K562 (cell line): ENCODE results near the gene COPG2. TPM values are rescaled to one million over a fixed set of nuclear protein-coding genes. Genes with fewer than 3 reads are reported as not detected.

Experiments
- ATAC-seq: fragments of 200-7000 bp; cut with Tn5 transposase; 3 replicates; pipeline ENCODE4 v1.9.1; 2020; ENCODE audit warnings: moderate library complexity
- BruUV-seq: library from RNA; stranded (reverse); fragments of 400-500 nt; replicated peaks from 2 replicates; lab custom pipeline; 2021; lab: Mats Ljungman, UMichigan
- CTCF ChIA-PET: fragments of 300-600 bp; formaldehyde crosslinking; extraction: SDS; loops from one replicate; lab custom pipeline; 2021; ENCODE audit warnings: low intra/inter-chr PET ratio; lab: Yijun Ruan, JAX
- POLR2A ChIA-PET: fragments of 300-600, 350-650 bp; sonication (Branson Sonifier 250); formaldehyde crosslinking; extraction: SDS; loops from one replicate; lab custom pipeline; 2021; ENCODE audit warnings: antibody characterized with exemption, inconsistent platforms; lab: Yijun Ruan, JAX
- DNase-seq, 4 experiments: peaks; one replicate each; pipeline versions ENCODE4 v3.0.0 to v3.0.0-alpha.2; 2011 to 2018; ENCODE audit warnings: low spot score in 3 of 4, mixed read lengths in 3 of 4; ENCODE audit errors: extremely low read depth in 1 of 4
- FAIRE-seq: peaks from 2 replicates; lab custom pipeline; 2011; peaks lifted over from hg19 to GRCh38; lab: Jason Lieb, UNC
- H2AFZ ChIP-seq: 2 replicates; pipeline ENCODE4 v1.6.0; 2011; ENCODE audit warnings: low read depth, low read length, control low read depth, inconsistent platforms
- H3K27ac ChIP-seq: fragments of 200-600 bp; 3 replicates; pipeline ENCODE4 v1.8.0; 2011; ENCODE audit warnings: low read depth, mild to moderate bottlenecking, control low read depth, inconsistent platforms, low read length, moderate library complexity, mixed read lengths; ENCODE audit errors: extremely low read depth
- H3K27me3 ChIP-seq, 2 experiments: fragments of 300-600 bp in 1 of 2; 2 replicates in 1 of 2; 3 replicates in 1 of 2; pipeline versions ENCODE4 v1.6.0 to v1.8.0; 2011; ENCODE audit warnings: inconsistent platforms in 2 of 2, low read length in 2 of 2, mild to moderate bottlenecking in 1 of 2, mixed read lengths in 1 of 2, moderate library complexity in 1 of 2; ENCODE audit not compliant: control insufficient read depth in 2 of 2, insufficient read depth in 2 of 2
- H3K36me3 ChIP-seq: fragments of 300-600 bp; 3 replicates; pipeline ENCODE4 v1.8.0; 2011; ENCODE audit warnings: mild to moderate bottlenecking, low read length, inconsistent platforms; ENCODE audit not compliant: control insufficient read depth, insufficient read depth
- H3K4me1 ChIP-seq, 2 experiments: fragments of 200-600 bp in 1 of 2; replicated peaks in 1 of 2; 2 replicates in 1 of 2; 3 replicates in 1 of 2; pipeline versions ENCODE4 v1.5.1 to v1.8.0; 2011; ENCODE audit warnings: inconsistent platforms in 2 of 2, low read length in 2 of 2, mild to moderate bottlenecking in 1 of 2, mixed read lengths in 1 of 2, moderate library complexity in 1 of 2; ENCODE audit not compliant: control insufficient read depth in 2 of 2, insufficient read depth in 2 of 2
- H3K4me2 ChIP-seq: 2 replicates; pipeline ENCODE4 v1.6.1; 2011; ENCODE audit warnings: low read length, control low read depth, inconsistent platforms, mixed read lengths; ENCODE audit not compliant: insufficient read depth
- H3K4me3 ChIP-seq: fragments of 200-600 bp; sonication (generic), shearing (Covaris generic); 2 replicates; pipeline ENCODE4 v1.5.1; 2016; ENCODE audit warnings: control low read depth, inconsistent platforms
- H3K79me2 ChIP-seq: fragments of 200-600 bp; 3 replicates; pipeline ENCODE4 v1.8.0; 2011; ENCODE audit warnings: low read length, inconsistent platforms; ENCODE audit not compliant: control insufficient read depth, insufficient read depth
- H3K9ac ChIP-seq, 2 experiments: 2 replicates each; pipeline versions ENCODE4 v1.6.0 to v1.6.1; 2011; ENCODE audit warnings: low read depth in 2 of 2, low read length in 2 of 2, control low read depth in 1 of 2, inconsistent platforms in 1 of 2, mild to moderate bottlenecking in 1 of 2, mixed read lengths in 1 of 2; ENCODE audit not compliant: insufficient read depth in 1 of 2
- H3K9me1 ChIP-seq: one replicate; pipeline ENCODE4 v1.6.0; 2011; ENCODE audit warnings: inconsistent platforms, mild to moderate bottlenecking, low read length, moderate library complexity; ENCODE audit not compliant: control insufficient read depth, insufficient read depth
- H3K9me3 ChIP-seq: replicated peaks from 2 replicates; pipeline ENCODE4 v1.5.1; 2011; ENCODE audit warnings: low read depth, low read length, inconsistent platforms; ENCODE audit not compliant: control insufficient read depth, insufficient read depth
- H4K20me1 ChIP-seq: replicated peaks from 2 replicates; pipeline ENCODE4 v1.6.1; 2011; ENCODE audit warnings: low read length, inconsistent platforms, mixed read lengths; ENCODE audit not compliant: control insufficient read depth, insufficient read depth
- MAFG ChIP-seq: fragments of 450-650 bp; conservative IDR thresholded peaks from 2 replicates; pipeline ENCODE4 v1.6.1; 2016; ENCODE audit warnings: missing genetic modification characterization, missing compliant biosample characterization
- MEIS2 ChIP-seq: fragments of 450-650 bp; IDR thresholded peaks from 2 replicates; pipeline ENCODE4 v1.6.1; 2014; ENCODE audit warnings: mild to moderate bottlenecking; ENCODE audit not compliant: partially characterized antibody
- MNT ChIP-seq, 2 experiments: fragments of 450-650 bp; conservative IDR thresholded peaks; 2 replicates each; pipeline ENCODE4 v1.6.1; 2017; ENCODE audit warnings: mild to moderate bottlenecking in 2 of 2, moderate library complexity in 2 of 2
- NR0B1 ChIP-seq: fragments of 450-650 bp; IDR thresholded peaks from one replicate; pipeline ENCODE4 v1.6.1; 2018; ENCODE audit warnings: mild to moderate bottlenecking, moderate library complexity; ENCODE audit not compliant: partially characterized antibody
- PRPF4 ChIP-seq: fragments of 200-400 bp; formaldehyde crosslinking; IDR thresholded peaks from one replicate; pipeline ENCODE4 v1.6.1; 2017; ENCODE audit warnings: low read length, low read depth, mild to moderate bottlenecking; ENCODE audit not compliant: insufficient read depth, poor library complexity, severe bottlenecking
- RCOR1 ChIP-seq, 2 experiments: IDR thresholded peaks; 2 replicates each; pipeline ENCODE4 v1.6.1; 2012; ENCODE audit warnings: low read depth in 2 of 2, low read length in 2 of 2, borderline replicate concordance in 1 of 2, improper control_type of control experiment in 1 of 2
- RFX1 ChIP-seq: fragments of 450-650 bp; IDR thresholded peaks from 2 replicates; pipeline ENCODE4 v1.6.1; 2016; ENCODE audit warnings: mild to moderate bottlenecking, moderate library complexity
- SP1 ChIP-seq: sonication (generic); formaldehyde crosslinking; IDR thresholded peaks from 2 replicates; pipeline ENCODE4 v1.8.1; 2022; ENCODE audit warnings: mild to moderate bottlenecking, missing genetic modification reagents
- TAL1 ChIP-seq: fragments of 450-650 bp; IDR thresholded peaks from 2 replicates; pipeline ENCODE4 v1.6.1; 2016; ENCODE audit warnings: mild to moderate bottlenecking
- TFAP4 ChIP-seq: sonication (generic); formaldehyde crosslinking; IDR thresholded peaks from 2 replicates; pipeline ENCODE4 v1.8.0; 2022; ENCODE audit warnings: missing genetic modification reagents, mild to moderate bottlenecking, moderate library complexity, borderline replicate concordance
- ZBED1 ChIP-seq: IDR thresholded peaks from 2 replicates; pipeline ENCODE4 v1.6.1; 2014
- ZNF232 ChIP-seq: sonication (generic); formaldehyde crosslinking; IDR thresholded peaks from 2 replicates; pipeline ENCODE4 v1.8.0; 2022; ENCODE audit warnings: mild to moderate bottlenecking, missing genetic modification reagents
- WGBS: fragments of 100-300 bp; shearing (Covaris generic); methylation state at CpG from one replicate; pipeline ENCODE4 v1.1.6; 2016; ENCODE audit warnings: low coverage, mixed read lengths; ENCODE audit not compliant: insufficient coverage; ENCODE audit errors: missing lambda C conversion rate; 5-methylcytosine and 5-hydroxymethylcytosine counted together
- in situ Hi-C: fragments of 300-500 bp; cut with MboI; formaldehyde crosslinking; loops from 4 replicates; pipeline ENCODE4 v1.15.0; 2018; ENCODE audit warnings: inconsistent platforms, mixed read lengths
- intact Hi-C: fragments of 100-400 bp; cut with micrococcal nuclease; formaldehyde crosslinking; loops from 2 replicates; pipeline ENCODE4 v1.14.2; 2022
- polyA plus RNA-seq, 8 experiments: library from polyadenylated mRNA; depleted of rRNA in 4 of 8; stranded (reverse) in 5 of 8; unstranded in 3 of 8; fragments of >200 nt; fragmentation: Nextera tagmentation in 2 of 8; fragmentation: Illumina TruSeq in 1 of 8; extraction: Ambion mirVana in 2 of 8; extraction: Trizol in 1 of 8; gene quantifications; 2 replicates each; pipeline versions ENCODE4 v1.2.1 to v1.2.3, GENCODE V29; 2011 to 2014; ENCODE audit warnings: inconsistent platforms in 1 of 8, missing spikeins in 1 of 8
- total RNA-seq, 7 experiments: library from RNA; depleted of rRNA in 6 of 7; stranded (reverse); fragments of >200 nt in 6 of 7; fragmentation: Illumina TruSeq in 2 of 7; extraction: Trizol in 2 of 7; gene quantifications; 2 replicates each; pipeline versions ENCODE4 v1.2.1 to v1.2.3, GENCODE V29; 2011 to 2021; ENCODE audit warnings: low replicate concordance in 1 of 7
- TF ChIP-seq, protein P1 (sequence below): sonication (generic); formaldehyde crosslinking; IDR thresholded peaks from 2 replicates; pipeline ENCODE4 v1.8.0; 2023; ENCODE audit warnings: mild to moderate bottlenecking, missing genetic modification reagents

The COPG2 gene
- total and polyA plus RNA-seq, 9 of the 15 experiments (the other 6 are each of a cell fraction or from before 2014, with no cell fraction given) = 6.6 to 104 (median 32.5) TPM

DNA sequence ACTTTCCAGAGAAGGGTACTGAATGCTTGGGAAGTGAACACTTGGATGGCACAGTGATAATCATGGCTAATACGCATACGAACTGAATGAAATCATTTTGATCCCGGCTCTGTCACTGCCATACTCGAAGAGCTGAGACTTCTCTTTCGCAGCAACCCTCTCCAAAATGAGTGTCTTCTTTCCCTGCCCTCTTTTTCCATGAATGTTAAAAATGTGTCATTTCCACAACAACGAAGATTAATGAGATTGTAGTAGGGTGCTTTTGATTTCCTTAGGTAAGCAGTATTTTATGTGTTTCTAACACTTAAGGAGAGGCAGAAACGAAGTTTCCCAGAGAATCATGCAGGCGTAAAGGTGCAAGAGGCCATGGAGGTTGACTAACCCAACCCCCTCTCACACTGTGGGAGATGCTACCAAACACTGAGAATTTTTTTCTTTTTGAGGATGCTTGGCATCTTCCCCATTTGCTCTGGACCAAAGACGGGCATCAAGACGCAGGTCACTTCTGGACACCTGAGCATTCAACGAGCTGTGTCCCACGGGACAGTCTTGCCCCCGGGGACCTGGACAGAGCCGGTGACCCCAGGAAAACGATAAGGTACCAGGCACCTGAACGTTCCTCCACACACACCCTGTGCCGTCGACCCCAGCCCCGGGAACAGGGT lies 823 bp downstream of the COPG2 start:
- BruUV-seq = no TSS peak
- no peak for TF ChIP-seq ZBED1
- TF ChIP-seq RFX1 = no peak
- peak; percentile 43 for TF ChIP-seq MEIS2
- TF ChIP-seq, protein P1, sequence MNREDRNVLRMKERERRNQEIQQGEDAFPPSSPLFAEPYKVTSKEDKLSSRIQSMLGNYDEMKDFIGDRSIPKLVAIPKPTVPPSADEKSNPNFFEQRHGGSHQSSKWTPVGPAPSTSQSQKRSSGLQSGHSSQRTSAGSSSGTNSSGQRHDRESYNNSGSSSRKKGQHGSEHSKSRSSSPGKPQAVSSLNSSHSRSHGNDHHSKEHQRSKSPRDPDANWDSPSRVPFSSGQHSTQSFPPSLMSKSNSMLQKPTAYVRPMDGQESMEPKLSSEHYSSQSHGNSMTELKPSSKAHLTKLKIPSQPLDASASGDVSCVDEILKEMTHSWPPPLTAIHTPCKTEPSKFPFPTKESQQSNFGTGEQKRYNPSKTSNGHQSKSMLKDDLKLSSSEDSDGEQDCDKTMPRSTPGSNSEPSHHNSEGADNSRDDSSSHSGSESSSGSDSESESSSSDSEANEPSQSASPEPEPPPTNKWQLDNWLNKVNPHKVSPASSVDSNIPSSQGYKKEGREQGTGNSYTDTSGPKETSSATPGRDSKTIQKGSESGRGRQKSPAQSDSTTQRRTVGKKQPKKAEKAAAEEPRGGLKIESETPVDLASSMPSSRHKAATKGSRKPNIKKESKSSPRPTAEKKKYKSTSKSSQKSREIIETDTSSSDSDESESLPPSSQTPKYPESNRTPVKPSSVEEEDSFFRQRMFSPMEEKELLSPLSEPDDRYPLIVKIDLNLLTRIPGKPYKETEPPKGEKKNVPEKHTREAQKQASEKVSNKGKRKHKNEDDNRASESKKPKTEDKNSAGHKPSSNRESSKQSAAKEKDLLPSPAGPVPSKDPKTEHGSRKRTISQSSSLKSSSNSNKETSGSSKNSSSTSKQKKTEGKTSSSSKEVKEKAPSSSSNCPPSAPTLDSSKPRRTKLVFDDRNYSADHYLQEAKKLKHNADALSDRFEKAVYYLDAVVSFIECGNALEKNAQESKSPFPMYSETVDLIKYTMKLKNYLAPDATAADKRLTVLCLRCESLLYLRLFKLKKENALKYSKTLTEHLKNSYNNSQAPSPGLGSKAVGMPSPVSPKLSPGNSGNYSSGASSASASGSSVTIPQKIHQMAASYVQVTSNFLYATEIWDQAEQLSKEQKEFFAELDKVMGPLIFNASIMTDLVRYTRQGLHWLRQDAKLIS (CRISPR knock-in tag) = no peak
- no peak for TF ChIP-seq NR0B1
- 0 out of 2 replicates have a peak, but pooled peaks have one; percentile 24 for TF ChIP-seq MAFG (tag)
- 0 out of 4 replicates have a peak, but pooled peaks of 1 of the 2 experiments have one; percentile 19 for TF ChIP-seq MNT (conservative IDR thresholded peaks at IDR 0.05)
- 0 out of 4 replicates have a peak, but pooled peaks of 1 of the 2 experiments have one; percentile 9 for TF ChIP-seq RCOR1 (IDR thresholded peaks at IDR 0.05; ENCODE audit: borderline replicate concordance in 1 of 2, low read depth in 2 of 2, low read length in 2 of 2)
- TF ChIP-seq TAL1 = no peak
- TF ChIP-seq SP1 (CRISPR knock-in tag) = 0 out of 2 replicates have a peak, but pooled peaks have one; percentile 6
- TF ChIP-seq PRPF4 = no peak
- 0 out of 2 replicates have a peak, but pooled peaks have one; percentile 26 for TF ChIP-seq ZNF232
- TF ChIP-seq TFAP4 (CRISPR knock-in tag) = no peak

More for the DNA sequence above, 823 bp downstream of the COPG2 start:
- Histone ChIP-seq H3K9me1 (no peaks in the 10 kb centered on the region), H2AFZ (peak overlapping the region; percentile 90), H3K27me3 (no peaks in the 10 kb centered on the region), H3K4me2 (peak overlapping the region; percentile 90), H3K79me2 (peaks cover 5% of the 10 kb centered on the region; the same call in 2 of the 3 replicates), H3K4me1 (peaks cover 9 to 10% of the 10 kb centered on the region in 2 experiments; a peak in 4 of 5 replicates), H3K27ac (peak overlapping the region; percentile 28; the same call in 1 of the 3 replicates), H3K9ac (peak overlapping the region; percentile 73 to 95), H3K4me3 (peak overlapping the region; percentile 75), H3K36me3 (peaks cover 22% of the 10 kb centered on the region; the same call in 2 of the 3 replicates), H4K20me1 (no peaks in the 10 kb centered on the region), H3K9me3 (no peaks in the 10 kb centered on the region)
- ATAC-seq (peak; percentile 1; the same call in 1 of the 3 replicates), DNase-seq (peak in 1 of 4 experiments; percentile 21), FAIRE-seq (peak; percentile 42)
- 22% methylated on average over 19 of the region's 19 CpGs for WGBS
- POLR2A ChIA-PET = interaction anchor here (0.6 kb wide), 1 partner anchor 462 kb away, joined by 4 read pairs; the partner anchor contains the start of gene TMEM209
- CTCF ChIA-PET = no interaction called here
- intact Hi-C loops (no loop called here), in situ Hi-C loops (no loop called here)
